ENCODE results near the gene SNRPD3.

DNA sequence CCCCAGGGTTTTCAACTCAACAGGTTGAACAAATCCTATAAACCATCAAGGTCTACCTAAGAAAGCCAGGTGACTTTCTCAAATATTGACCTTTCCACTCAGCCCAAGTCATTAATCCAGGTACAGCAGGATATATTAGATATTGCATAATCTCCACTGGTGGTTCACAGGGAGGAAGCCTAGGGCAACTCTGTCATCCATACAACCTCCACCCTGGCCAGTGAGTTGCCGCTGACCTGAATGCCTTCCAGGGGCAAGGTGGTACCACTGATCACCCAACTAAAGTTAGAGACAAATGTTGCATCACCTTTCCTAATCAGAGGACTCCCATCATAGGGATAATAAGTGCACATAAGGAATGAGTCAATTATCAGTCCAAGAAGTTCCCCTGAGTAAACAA lies 23.7 kb upstream of the SNRPD3 start:
- TF ChIP-seq, protein P1, sequence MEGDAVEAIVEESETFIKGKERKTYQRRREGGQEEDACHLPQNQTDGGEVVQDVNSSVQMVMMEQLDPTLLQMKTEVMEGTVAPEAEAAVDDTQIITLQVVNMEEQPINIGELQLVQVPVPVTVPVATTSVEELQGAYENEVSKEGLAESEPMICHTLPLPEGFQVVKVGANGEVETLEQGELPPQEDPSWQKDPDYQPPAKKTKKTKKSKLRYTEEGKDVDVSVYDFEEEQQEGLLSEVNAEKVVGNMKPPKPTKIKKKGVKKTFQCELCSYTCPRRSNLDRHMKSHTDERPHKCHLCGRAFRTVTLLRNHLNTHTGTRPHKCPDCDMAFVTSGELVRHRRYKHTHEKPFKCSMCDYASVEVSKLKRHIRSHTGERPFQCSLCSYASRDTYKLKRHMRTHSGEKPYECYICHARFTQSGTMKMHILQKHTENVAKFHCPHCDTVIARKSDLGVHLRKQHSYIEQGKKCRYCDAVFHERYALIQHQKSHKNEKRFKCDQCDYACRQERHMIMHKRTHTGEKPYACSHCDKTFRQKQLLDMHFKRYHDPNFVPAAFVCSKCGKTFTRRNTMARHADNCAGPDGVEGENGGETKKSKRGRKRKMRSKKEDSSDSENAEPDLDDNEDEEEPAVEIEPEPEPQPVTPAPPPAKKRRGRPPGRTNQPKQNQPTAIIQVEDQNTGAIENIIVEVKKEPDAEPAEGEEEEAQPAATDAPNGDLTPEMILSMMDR (conservative IDR thresholded peaks at IDR 0.05; ENCODE audit: low read depth, low read length), result no peak
- TF ChIP-seq EZH2 (IDR thresholded peaks at IDR 0.05; ENCODE audit: low read length, unreplicated experiment), result no peak
- no peak for TF ChIP-seq EZH2phosphoT487 (IDR thresholded peaks at IDR 0.05; ENCODE audit: borderline replicate concordance, low read length)

All from PC-3 (cell line).